ACC112 (cell line): Measurements from ENCODE around the gene LIX1L.

Source experiments
- H2AFZ ChIP-seq: fragments of 200-600 bp; sonication (generic); one replicate; pipeline ENCODE4 v1.6.0; 2017; ENCODE audit warnings: antibody characterized with exemption, low read length; ENCODE audit not compliant: unreplicated experiment
- H3K27ac ChIP-seq: fragments of 200-600 bp; sonication (generic); 2 replicates; pipeline ENCODE4 v1.5.1; 2014; ENCODE audit warnings: low read depth, mild to moderate bottlenecking, antibody characterized with exemption, low read length, moderate library complexity
- H3K27me3 ChIP-seq: fragments of 200-600 bp; sonication (generic); 2 replicates; pipeline ENCODE4 v1.6.1; 2014; ENCODE audit warnings: mild to moderate bottlenecking, antibody characterized with exemption, low read length, moderate library complexity, mixed read lengths; ENCODE audit not compliant: insufficient read depth
- H3K36me3 ChIP-seq: fragments of 200-600 bp; sonication (generic); 2 replicates; pipeline ENCODE4 v1.6.1; 2016; ENCODE audit warnings: mild to moderate bottlenecking, antibody characterized with exemption, low read length, moderate library complexity, mixed read lengths; ENCODE audit not compliant: insufficient read depth
- H3K4me1 ChIP-seq: fragments of 200-600 bp; sonication (generic); one replicate; pipeline ENCODE4 v1.6.1; 2016; ENCODE audit warnings: low read length, mixed read lengths; ENCODE audit not compliant: insufficient read depth, unreplicated experiment, control insufficient read depth
- H3K4me3 ChIP-seq: fragments of 200-600 bp; sonication (generic); 2 replicates; pipeline ENCODE4 v1.5.1; 2014; ENCODE audit warnings: mild to moderate bottlenecking, low read depth, low read length
- H3K79me2 ChIP-seq: fragments of 200-600 bp; sonication (generic); one replicate; pipeline ENCODE4 v1.6.0; 2016; ENCODE audit warnings: low read length; ENCODE audit not compliant: control insufficient read depth, unreplicated experiment, insufficient read depth

Gene LIX1L

DNA sequence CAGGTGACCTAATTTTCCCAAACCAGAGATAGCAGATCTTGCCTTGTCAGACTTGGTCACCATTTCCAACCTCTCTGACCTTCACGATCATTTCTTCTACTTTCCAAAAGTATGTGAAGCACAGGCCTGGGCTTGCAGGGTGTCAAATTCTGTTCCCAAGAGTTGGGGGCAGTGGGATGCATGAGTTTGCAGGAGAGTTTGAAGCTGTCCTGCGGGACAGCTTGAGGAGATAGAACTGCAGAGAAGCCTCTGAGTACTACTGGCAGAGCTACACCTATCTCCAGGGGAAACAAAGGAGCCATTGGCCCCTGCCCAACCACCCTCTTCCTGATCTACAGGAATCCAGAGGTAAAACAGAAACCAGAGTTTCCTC lies 27.3 kb upstream of the LIX1L start:
- Histone ChIP-seq H3K4me1 (peaks cover 37% of the 10 kb centered on the region), H3K27me3 (no peaks in the 10 kb centered on the region), H3K36me3 (no peaks in the 10 kb centered on the region), H3K79me2 (no peaks in the 10 kb centered on the region), H3K27ac (peak overlapping the region; percentile 70), H2AFZ (peak overlapping the region; percentile 16), H3K4me3 (no peak overlapping the region)

DNA sequence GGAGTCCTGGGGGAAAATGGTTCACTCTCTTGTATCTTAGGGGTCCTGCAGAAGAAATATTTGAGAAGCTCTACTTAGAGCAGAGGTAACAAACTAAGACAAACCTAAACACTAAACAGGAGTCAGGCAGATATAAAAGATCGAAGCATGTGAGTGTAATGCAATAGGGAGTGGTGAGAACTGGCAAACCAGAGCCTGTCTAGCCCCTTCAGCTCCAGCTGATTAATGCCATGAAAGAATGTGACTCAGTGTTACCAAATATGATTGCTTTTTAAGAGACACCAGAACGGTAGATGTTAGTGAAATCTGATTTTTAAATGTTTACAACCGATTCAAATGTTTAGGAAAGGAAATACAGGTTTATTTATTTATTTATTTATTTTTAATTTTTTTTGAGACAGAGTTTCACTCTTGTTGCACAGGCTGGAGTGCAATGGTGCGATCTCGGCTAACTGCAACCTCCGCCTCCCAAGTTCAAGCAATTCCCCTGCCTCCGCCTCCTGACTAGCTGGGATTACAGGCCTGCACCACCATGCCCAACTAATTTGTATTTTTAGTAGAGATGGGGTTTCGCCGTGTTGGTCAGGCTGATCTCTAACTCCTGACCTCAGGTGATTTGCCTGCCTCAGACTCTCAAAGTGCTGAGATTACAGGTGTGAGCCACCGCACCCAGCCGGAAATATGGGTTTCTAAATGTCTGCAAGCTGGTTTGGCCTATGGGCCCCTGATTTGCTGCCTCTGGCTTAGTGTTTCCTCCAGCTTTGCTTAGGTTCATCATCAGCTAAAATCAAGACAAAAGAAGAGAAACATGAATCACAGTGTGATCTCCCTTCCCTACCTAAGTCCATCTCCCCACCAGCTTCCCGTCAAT lies 26.4 kb upstream of the LIX1L start:
- Histone ChIP-seq H3K4me3 (no peak overlapping the region), H3K79me2 (no peaks in the 10 kb centered on the region), H3K27ac (no peak overlapping the region), H3K36me3 (no peaks in the 10 kb centered on the region), H2AFZ (no peak overlapping the region), H3K27me3 (no peaks in the 10 kb centered on the region), H3K4me1 (peaks cover 45% of the 10 kb centered on the region)

DNA sequence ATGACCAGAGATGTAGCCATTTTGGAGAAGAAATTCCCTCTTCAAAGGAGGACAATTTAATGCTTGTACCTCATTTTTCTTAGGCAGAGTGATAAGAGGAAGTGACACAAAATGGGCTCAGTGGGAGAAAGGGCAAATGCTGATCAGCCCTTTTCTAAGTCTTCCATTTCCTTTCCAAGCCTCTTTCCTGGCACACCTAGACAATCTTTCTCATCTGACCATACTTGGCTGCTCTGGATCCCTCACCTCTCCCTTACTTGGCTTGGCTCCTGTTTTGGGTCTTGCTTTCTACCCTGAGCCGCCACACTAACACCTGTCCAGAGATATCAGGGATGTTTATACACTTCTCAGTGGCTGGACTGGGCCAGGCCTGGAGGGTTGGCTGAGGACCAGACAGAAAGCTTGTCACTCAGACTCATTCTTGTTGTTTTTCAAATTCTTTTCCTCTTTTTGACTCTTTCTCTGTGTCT lies 25.4 kb upstream of the LIX1L start:
- Histone ChIP-seq H3K4me1 (peaks cover 54% of the 10 kb centered on the region), H2AFZ (no peak overlapping the region), H3K27me3 (no peaks in the 10 kb centered on the region), H3K27ac (no peak overlapping the region), H3K79me2 (no peaks in the 10 kb centered on the region), H3K36me3 (no peaks in the 10 kb centered on the region), H3K4me3 (no peak overlapping the region)

DNA sequence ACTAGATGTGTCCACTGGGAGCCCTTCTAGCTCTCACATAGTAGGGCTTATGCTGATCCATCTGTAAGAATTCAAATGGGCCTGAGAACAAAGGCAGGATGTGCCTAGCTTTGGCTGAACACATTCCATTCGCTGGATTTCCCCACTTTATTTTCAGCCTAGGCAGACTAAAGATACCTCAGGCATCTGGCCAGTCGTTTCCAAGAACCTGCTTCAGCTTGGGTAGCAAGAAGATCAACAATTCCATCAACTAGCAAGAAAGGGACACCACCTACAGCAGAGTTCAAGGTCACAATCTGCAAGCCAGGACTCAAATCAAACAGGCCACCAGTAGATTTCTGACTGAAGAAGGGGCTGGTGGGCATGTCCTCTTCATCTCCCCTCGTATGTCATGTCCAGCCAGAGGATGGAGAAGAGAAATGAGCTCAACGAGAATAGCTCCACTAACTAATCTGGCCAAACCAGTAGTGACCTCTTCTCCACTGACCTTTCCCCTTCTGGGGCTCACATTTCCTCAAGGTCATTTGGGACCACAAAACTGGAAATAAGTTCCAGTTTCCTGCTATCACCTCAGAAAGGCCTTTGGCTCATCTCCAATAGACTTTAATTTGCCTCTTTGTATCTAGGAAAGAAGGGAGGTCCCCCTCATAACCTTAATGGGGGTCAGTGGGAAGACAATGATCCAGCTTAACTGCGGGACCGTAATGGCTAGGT lies 24.4 kb upstream of the LIX1L start:
- no peaks in the 10 kb centered on the region for H3K79me2 ChIP-seq
- H3K4me1 ChIP-seq = peaks cover 64% of the 10 kb centered on the region
- H3K4me3 ChIP-seq = no peak overlapping the region
- H3K27me3 ChIP-seq = no peaks in the 10 kb centered on the region
- no peak overlapping the region for H2AFZ ChIP-seq
- no peak overlapping the region for H3K27ac ChIP-seq
- no peaks in the 10 kb centered on the region for H3K36me3 ChIP-seq

DNA sequence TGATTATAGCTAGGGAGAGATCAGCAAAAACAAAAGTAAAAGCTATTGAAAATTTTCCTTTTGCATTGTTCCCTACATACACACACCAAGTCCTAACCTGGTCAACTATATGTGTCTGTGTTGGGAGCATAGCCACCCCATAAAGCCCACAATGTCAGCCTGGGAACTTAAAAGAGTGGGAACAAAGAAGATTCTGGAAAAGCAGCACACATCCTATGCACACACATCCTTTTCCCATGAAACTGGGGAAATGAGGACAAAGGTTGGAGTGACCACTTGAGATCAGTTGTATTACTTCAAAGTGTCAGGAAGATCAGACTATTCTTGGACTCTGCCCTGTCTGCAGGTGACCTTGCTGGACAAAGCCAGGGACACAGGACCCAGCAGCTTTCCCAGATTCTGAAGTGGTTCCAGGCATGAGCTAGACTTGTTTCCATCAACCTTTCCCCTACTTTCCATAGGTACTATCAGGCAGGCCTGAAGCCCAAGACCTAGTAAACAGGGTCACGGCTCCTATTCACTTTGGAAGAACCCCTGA lies 22.7 kb upstream of the LIX1L start:
- no peaks in the 10 kb centered on the region for H3K36me3 ChIP-seq
- H3K79me2 ChIP-seq = no peaks in the 10 kb centered on the region
- 0 out of 2 replicates have a peak overlapping the region, but pooled peaks have one; percentile 53 for H3K4me3 ChIP-seq
- peak overlapping the region; percentile 93 for H3K27ac ChIP-seq
- no peak overlapping the region for H2AFZ ChIP-seq
- H3K4me1 ChIP-seq = peaks cover 55% of the 10 kb centered on the region
- no peaks in the 10 kb centered on the region for H3K27me3 ChIP-seq

DNA sequence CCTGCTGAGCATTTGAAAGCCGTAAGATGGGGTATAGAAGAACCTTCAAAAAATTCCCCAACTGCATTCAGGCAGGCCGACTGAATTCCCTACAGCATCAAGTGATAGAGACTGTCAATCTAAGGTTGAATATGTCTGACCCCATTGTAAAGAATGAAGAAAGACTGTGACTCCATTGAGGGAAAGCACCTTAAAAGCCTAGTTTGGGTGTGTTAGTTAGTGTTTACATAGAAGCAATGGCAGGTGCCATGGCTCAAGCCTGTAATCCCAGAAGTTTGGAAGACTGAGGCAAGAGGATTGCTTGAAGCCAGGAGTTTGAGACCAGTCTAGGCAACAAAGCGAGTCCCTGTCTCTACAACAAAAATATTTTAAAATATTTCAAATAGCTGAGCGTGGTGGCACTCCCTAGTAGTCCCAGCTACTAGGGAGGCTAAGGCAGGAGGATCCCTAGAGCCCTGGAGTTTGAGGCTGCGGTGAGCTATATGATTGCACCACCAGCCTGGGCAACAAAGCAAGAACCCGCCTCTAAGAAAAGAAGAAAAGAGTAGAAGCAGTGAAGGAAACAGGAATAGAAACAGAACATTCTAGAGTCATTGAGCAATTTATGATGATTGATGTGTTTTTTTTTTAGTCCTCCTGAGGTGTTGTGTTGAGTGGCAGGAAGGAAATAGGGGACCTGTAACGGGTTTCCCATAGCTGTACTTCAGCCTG lies 22.1 kb upstream of the LIX1L start:
- H3K27ac ChIP-seq = peak overlapping the region; percentile 93
- H3K4me1 ChIP-seq = peaks cover 49% of the 10 kb centered on the region
- H2AFZ ChIP-seq = peak overlapping the region; percentile 44
- no peaks in the 10 kb centered on the region for H3K36me3 ChIP-seq
- peak overlapping the region; percentile 53; the same call in 1 of the 2 replicates for H3K4me3 ChIP-seq
- H3K79me2 ChIP-seq = no peaks in the 10 kb centered on the region
- no peaks in the 10 kb centered on the region for H3K27me3 ChIP-seq

DNA sequence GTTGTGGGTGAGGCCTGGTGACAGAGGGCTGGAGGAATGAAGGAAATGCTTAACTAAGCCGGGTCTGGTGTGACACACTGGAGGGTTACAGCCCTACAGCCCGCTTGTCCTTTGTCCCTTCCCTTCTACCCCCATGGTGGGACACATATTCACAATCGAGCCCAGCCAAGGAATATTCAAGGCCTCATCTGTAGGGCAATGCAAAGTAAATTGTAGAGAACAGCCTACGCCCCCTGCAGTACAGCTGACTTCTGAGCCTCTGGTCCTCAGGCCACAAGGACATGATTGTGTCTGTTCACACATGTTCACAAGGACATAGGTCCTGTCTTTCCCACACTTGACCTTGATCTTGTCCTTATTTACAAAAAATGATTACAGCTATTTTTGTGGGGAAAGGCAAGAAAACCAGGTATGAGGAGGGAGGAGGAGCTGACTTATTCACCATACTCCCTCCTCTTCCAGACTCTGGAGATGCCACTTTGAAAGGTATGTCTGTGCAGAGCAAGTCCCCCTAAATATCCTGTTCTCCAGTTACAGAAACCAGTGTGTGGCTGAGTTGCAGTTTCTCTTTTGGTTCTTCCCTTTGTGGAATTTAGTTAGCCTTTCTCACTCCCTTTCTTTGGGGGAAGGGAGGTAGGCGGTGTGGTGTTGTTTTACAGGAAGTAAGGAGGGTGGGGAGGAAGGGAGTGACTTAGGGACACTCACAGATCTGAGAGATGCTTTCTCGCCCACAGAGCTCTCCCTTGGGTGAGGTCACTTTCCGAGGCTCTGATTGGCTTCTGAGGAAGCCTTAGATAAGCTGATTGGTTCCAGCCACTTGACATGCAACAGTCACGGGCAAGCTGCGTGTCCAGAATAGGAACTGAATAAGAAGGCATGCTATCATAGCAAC lies 21.3 kb upstream of the LIX1L start:
- Histone ChIP-seq H3K4me1 (peaks cover 48% of the 10 kb centered on the region), H3K79me2 (no peaks in the 10 kb centered on the region), H2AFZ (peak overlapping the region; percentile 52), H3K27me3 (no peaks in the 10 kb centered on the region), H3K4me3 (peak overlapping the region; percentile 66), H3K36me3 (no peaks in the 10 kb centered on the region), H3K27ac (peak overlapping the region; percentile 93)

DNA sequence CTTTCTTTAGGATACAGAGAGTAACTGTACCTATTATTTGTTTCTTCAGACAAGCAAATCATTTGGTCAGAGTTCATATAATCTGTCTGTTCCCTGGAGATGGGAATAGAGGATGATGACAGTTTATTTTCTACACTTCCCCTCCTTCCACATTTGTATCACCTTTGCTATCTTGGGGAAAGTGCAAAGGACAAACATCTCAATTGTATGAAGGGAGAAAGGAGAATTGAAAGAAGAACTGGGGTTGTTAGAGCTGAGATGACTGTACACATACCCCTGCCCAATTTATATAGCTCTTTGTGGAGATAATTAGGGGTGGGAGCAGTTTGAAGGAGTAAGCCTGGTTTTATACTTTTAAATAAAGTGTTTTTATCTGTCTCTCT lies 20.6 kb upstream of the LIX1L start:
- peak overlapping the region; percentile 52 for H2AFZ ChIP-seq
- no peaks in the 10 kb centered on the region for H3K36me3 ChIP-seq
- no peaks in the 10 kb centered on the region for H3K27me3 ChIP-seq
- H3K79me2 ChIP-seq = no peaks in the 10 kb centered on the region
- peak overlapping the region; percentile 66; the same call in 1 of the 2 replicates for H3K4me3 ChIP-seq
- peak overlapping the region; percentile 93 for H3K27ac ChIP-seq
- peaks cover 48% of the 10 kb centered on the region for H3K4me1 ChIP-seq

DNA sequence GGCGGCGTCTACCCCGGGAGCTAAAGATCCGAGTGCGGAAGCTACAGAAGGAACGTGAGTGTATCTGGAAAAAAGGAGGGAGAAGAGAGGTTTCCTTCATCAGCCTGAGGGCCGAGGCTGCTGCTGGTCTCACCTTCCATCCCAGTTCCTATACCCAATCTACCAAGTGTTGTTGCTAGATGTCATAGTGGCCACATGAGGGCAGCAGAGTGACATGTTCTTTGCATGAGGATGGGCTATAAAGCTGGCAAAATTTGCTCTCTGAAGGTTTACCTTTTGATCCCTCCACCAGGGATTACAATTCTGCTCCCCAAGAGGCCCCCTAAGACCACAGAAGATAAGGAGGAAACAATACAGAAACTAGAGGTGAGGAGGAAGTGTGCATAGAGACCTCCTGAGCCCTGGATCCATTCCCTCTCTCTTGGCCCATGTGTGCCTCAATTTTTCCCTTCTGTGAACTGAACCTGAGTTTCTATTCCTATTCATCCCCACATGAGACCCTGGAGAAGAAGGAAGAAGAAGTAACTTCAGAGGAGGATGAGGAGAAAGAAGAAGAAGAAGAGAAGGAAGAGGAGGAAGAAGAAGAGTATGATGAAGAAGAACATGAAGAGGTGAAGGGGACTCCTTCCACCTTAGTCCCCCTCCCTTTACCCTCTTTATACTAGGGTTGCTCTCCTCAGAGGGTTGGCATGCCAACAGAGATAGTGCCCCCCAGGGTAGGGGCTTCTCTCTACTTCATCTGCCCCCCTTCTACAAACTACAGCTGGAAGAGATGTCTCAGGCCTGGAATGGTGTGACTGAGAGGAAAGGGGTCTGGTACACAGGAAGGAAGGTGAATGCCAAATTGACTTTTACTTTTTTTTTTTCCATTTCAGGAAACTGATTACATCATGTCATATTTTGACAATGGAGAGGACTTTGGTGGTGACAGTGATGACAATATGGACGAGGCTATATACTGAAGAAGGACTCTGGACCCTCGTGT lies 20.0 kb upstream of the LIX1L start:
- Histone ChIP-seq H3K4me1 (peaks cover 42% of the 10 kb centered on the region), H2AFZ (peak overlapping the region; percentile 69), H3K27ac (peak overlapping the region; percentile 93), H3K79me2 (no peaks in the 10 kb centered on the region), H3K27me3 (no peaks in the 10 kb centered on the region), H3K4me3 (peak overlapping the region; percentile 66; the same call in 1 of the 2 replicates), H3K36me3 (no peaks in the 10 kb centered on the region)
